Fibroblast of lung (primary cell): ENCODE results near the gene FASTK.

Experiments used
- EZH2 ChIP-seq: IDR thresholded peaks from 2 replicates; pipeline ENCODE4 v1.5.1; 2012; ENCODE audit warnings: low read length, control low read depth, mild to moderate bottlenecking; ENCODE audit errors: missing control alignments
- TF ChIP-seq, protein P1 (sequence below), 2 donors: IDR thresholded peaks in 1 of 2; conservative IDR thresholded peaks in 1 of 2; 1 replicate in 1 of 2; 2 replicates in 1 of 2; pipeline ENCODE4 v1.5.1; 2011 to 2012; ENCODE audit warnings: low read length in 2 of 2, control low read depth in 1 of 2, inconsistent platforms in 1 of 2, low read depth in 1 of 2, mild to moderate bottlenecking in 1 of 2

DNA sequence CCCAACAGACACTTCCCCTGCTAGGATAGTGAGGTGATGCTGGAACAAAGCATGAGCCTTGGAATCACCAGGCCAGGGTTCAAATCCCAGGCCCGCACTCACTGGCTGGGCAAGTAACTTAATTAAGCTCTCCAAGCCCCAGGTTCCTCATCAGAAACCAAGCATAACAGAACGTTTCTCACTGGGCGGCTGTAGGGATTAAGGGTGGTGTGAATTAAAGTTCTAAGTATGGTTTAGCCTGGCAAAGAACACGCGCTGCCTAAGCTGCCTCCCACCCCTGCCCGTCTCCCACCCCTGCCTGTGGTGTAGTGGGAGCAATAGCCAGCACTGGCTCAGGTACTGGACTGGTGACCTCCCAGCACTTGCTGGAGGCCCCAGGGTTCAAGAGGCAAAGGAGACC is 15.6 kb downstream of the FASTK start:
- no peak for TF ChIP-seq EZH2
- TF ChIP-seq, protein P1, sequence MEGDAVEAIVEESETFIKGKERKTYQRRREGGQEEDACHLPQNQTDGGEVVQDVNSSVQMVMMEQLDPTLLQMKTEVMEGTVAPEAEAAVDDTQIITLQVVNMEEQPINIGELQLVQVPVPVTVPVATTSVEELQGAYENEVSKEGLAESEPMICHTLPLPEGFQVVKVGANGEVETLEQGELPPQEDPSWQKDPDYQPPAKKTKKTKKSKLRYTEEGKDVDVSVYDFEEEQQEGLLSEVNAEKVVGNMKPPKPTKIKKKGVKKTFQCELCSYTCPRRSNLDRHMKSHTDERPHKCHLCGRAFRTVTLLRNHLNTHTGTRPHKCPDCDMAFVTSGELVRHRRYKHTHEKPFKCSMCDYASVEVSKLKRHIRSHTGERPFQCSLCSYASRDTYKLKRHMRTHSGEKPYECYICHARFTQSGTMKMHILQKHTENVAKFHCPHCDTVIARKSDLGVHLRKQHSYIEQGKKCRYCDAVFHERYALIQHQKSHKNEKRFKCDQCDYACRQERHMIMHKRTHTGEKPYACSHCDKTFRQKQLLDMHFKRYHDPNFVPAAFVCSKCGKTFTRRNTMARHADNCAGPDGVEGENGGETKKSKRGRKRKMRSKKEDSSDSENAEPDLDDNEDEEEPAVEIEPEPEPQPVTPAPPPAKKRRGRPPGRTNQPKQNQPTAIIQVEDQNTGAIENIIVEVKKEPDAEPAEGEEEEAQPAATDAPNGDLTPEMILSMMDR (conservative IDR thresholded peaks at IDR 0.05 in 1 of 2, IDR thresholded peaks at IDR 0.05 in 1 of 2; ENCODE audit: low read depth in 1 of 2, low read length in 2 of 2) = no peak
